Measurements from ENCODE around the gene SUSD3.

SUSD3 gene

GRCh38 chr9:93041108-93041802, 17.2 kb upstream of the SUSD3 start:
- Histone ChIP-seq H3K9ac (no peak overlapping the region), H3K36me3 (ENCODE audit: control insufficient read depth, insufficient read depth, low read length) (no peaks in the 10 kb centered on the region), H3K27ac (no peak overlapping the region), H3K9me3 (ENCODE audit: control insufficient read depth, low read length) (no peaks in the 10 kb centered on the region), H2AFZ (no peak overlapping the region), H3K4me2 (ENCODE audit: low read length) (no peak overlapping the region), H3K79me2 (no peaks in the 10 kb centered on the region), H3K27me3 (ENCODE audit: control insufficient read depth, insufficient read depth, low read length) (no peaks in the 10 kb centered on the region), H3K4me3 (ENCODE audit: low read depth, low read length) (no peak overlapping the region), H3K4me1 (no peaks in the 10 kb centered on the region)
- TF ChIP-seq CTCF (IDR thresholded peaks at IDR 0.05), result no peak

- H3K27ac ChIP-seq, result no peak overlapping the region
- H3K4me2 ChIP-seq (ENCODE audit: low read length), result no peak overlapping the region
- no peak overlapping the region for H3K4me3 ChIP-seq (ENCODE audit: low read depth, low read length)
- H3K4me1 ChIP-seq, result no peaks in the 10 kb centered on the region
- H3K9me3 ChIP-seq (ENCODE audit: control insufficient read depth, low read length), result no peaks in the 10 kb centered on the region
- H3K27me3 ChIP-seq (ENCODE audit: control insufficient read depth, insufficient read depth, low read length), result no peaks in the 10 kb centered on the region
- no peak overlapping the region for H2AFZ ChIP-seq
- no peak overlapping the region for H3K9ac ChIP-seq
- no peaks in the 10 kb centered on the region for H3K79me2 ChIP-seq
- no peak for TF ChIP-seq CTCF (IDR thresholded peaks at IDR 0.05)
- H3K36me3 ChIP-seq (ENCODE audit: control insufficient read depth, insufficient read depth, low read length), result no peaks in the 10 kb centered on the region
Measured at GRCh38 chr9:93043122-93043521, 15.4 kb upstream of the SUSD3 start.

GRCh38 chr9:93045521-93045920, 13.0 kb upstream of the SUSD3 start:
- Histone ChIP-seq H3K9ac (no peak overlapping the region), H3K27ac (no peak overlapping the region), H3K4me1 (no peaks in the 10 kb centered on the region), H3K4me2 (ENCODE audit: low read length) (no peak overlapping the region), H3K79me2 (no peaks in the 10 kb centered on the region), H2AFZ (no peak overlapping the region), H3K9me3 (ENCODE audit: control insufficient read depth, low read length) (no peaks in the 10 kb centered on the region), H3K4me3 (ENCODE audit: low read depth, low read length) (no peak overlapping the region), H3K36me3 (ENCODE audit: control insufficient read depth, insufficient read depth, low read length) (no peaks in the 10 kb centered on the region), H3K27me3 (ENCODE audit: control insufficient read depth, insufficient read depth, low read length) (no peaks in the 10 kb centered on the region)
- no peak for TF ChIP-seq CTCF (IDR thresholded peaks at IDR 0.05)

- H3K27ac ChIP-seq, result no peak overlapping the region
- H3K4me2 ChIP-seq (ENCODE audit: low read length), result no peak overlapping the region
- H3K9me3 ChIP-seq (ENCODE audit: control insufficient read depth, low read length), result no peaks in the 10 kb centered on the region
- H3K27me3 ChIP-seq (ENCODE audit: control insufficient read depth, insufficient read depth, low read length), result no peaks in the 10 kb centered on the region
- H3K36me3 ChIP-seq (ENCODE audit: control insufficient read depth, insufficient read depth, low read length), result no peaks in the 10 kb centered on the region
- H3K79me2 ChIP-seq, result no peaks in the 10 kb centered on the region
- TF ChIP-seq CTCF (IDR thresholded peaks at IDR 0.05), result no peak
- H2AFZ ChIP-seq, result no peak overlapping the region
- H3K9ac ChIP-seq, result no peak overlapping the region
- H3K4me1 ChIP-seq, result no peaks in the 10 kb centered on the region
- H3K4me3 ChIP-seq (ENCODE audit: low read depth, low read length), result no peak overlapping the region
Measured at GRCh38 chr9:93048566-93049448, 9.7 kb upstream of the SUSD3 start.
